Loucy (cell line): Measurements from ENCODE around the gene NR3C2.
"Not testable (repeated sequence)": the region's sequence is repeated elsewhere in the genome, so short reads cannot be mapped to it uniquely, and the experiment has no call there.

ENCODE experiments used
- H2AFZ ChIP-seq: fragments of 200-600 bp; sonication (generic); 2 replicates; pipeline ENCODE4 v1.6.0; 2016; ENCODE audit warnings: antibody characterized with exemption, mild to moderate bottlenecking, low read length, moderate library complexity
- H3F3A ChIP-seq: fragments of 200-600 bp; 2 replicates; pipeline ENCODE4 v1.6.0; 2016; ENCODE audit warnings: antibody characterized with exemption, low read depth, mild to moderate bottlenecking
- H3K27me3 ChIP-seq: fragments of 200-600 bp; sonication (generic); 2 replicates; pipeline ENCODE4 v1.6.1; 2014; ENCODE audit warnings: low read length, mild to moderate bottlenecking; ENCODE audit not compliant: insufficient read depth, poor library complexity, severe bottlenecking
- H3K36me3 ChIP-seq: fragments of 200-600 bp; sonication (generic); 2 replicates; pipeline ENCODE4 v1.6.1; 2016; ENCODE audit warnings: low read length; ENCODE audit not compliant: insufficient read depth
- H3K4me1 ChIP-seq: fragments of 200-600 bp; sonication (generic); 2 replicates; pipeline ENCODE4 v1.5.1; 2014; ENCODE audit warnings: low read length, mild to moderate bottlenecking; ENCODE audit not compliant: insufficient read depth, poor library complexity, severe bottlenecking
- H3K4me2 ChIP-seq: fragments of 200-600 bp; sonication (generic); 2 replicates; pipeline ENCODE4 v1.6.0; 2014; ENCODE audit warnings: antibody characterized with exemption, low read length, low read depth, mild to moderate bottlenecking; ENCODE audit not compliant: poor library complexity, severe bottlenecking
- H3K4me3 ChIP-seq: fragments of 200-600 bp; sonication (generic); 2 replicates; pipeline ENCODE4 v1.5.1; 2014; ENCODE audit warnings: low read length, mild to moderate bottlenecking, mixed read lengths; ENCODE audit not compliant: poor library complexity, severe bottlenecking
- H3K79me2 ChIP-seq: fragments of 200-600 bp; sonication (generic); 2 replicates; pipeline ENCODE4 v1.6.1; 2014; ENCODE audit warnings: low read length; ENCODE audit not compliant: insufficient read depth
- H3K9ac ChIP-seq: fragments of 200-600 bp; sonication (generic); 2 replicates; pipeline ENCODE4 v1.6.0; 2014; ENCODE audit warnings: mild to moderate bottlenecking, low read depth, low read length, moderate library complexity; ENCODE audit not compliant: poor library complexity, severe bottlenecking
- H3K9me2 ChIP-seq: fragments of 200-600 bp; sonication (generic); replicated peaks from 2 replicates; pipeline ENCODE4 v1.6.1; 2016; ENCODE audit warnings: low read depth, low read length, mixed read lengths
- H3K9me3 ChIP-seq: fragments of 200-600 bp; sonication (generic); 2 replicates; pipeline ENCODE4 v1.6.1; 2014; ENCODE audit warnings: mild to moderate bottlenecking, antibody characterized with exemption, low read length, low read depth; ENCODE audit not compliant: insufficient read depth
- H4K20me1 ChIP-seq: fragments of 200-600 bp; sonication (generic); 2 replicates; pipeline ENCODE4 v1.6.0; 2014; ENCODE audit warnings: antibody characterized with exemption, low read length, mild to moderate bottlenecking; ENCODE audit not compliant: insufficient read depth, poor library complexity, severe bottlenecking
- EZH2phosphoT487 ChIP-seq: fragments of 200-600 bp; IDR thresholded peaks from 2 replicates; pipeline ENCODE4 v1.6.1; 2018; ENCODE audit warnings: antibody characterized with exemption, mild to moderate bottlenecking, moderate library complexity, borderline replicate concordance
- TF ChIP-seq, protein P1 (sequence below): fragments of 200-600 bp; sonication (generic); conservative IDR thresholded peaks from 2 replicates; pipeline ENCODE4 v1.5.1; 2014; ENCODE audit warnings: mild to moderate bottlenecking, antibody characterized with exemption, low read length

Gene NR3C2

GRCh38 chr4:148089624-148090023, 352.6 kb downstream of the NR3C2 start:
- no peak for TF ChIP-seq EZH2phosphoT487
- TF ChIP-seq, protein P1, sequence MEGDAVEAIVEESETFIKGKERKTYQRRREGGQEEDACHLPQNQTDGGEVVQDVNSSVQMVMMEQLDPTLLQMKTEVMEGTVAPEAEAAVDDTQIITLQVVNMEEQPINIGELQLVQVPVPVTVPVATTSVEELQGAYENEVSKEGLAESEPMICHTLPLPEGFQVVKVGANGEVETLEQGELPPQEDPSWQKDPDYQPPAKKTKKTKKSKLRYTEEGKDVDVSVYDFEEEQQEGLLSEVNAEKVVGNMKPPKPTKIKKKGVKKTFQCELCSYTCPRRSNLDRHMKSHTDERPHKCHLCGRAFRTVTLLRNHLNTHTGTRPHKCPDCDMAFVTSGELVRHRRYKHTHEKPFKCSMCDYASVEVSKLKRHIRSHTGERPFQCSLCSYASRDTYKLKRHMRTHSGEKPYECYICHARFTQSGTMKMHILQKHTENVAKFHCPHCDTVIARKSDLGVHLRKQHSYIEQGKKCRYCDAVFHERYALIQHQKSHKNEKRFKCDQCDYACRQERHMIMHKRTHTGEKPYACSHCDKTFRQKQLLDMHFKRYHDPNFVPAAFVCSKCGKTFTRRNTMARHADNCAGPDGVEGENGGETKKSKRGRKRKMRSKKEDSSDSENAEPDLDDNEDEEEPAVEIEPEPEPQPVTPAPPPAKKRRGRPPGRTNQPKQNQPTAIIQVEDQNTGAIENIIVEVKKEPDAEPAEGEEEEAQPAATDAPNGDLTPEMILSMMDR = no peak
- no peaks in the 10 kb centered on the region for H3K9me3 ChIP-seq
- H3K9me2 ChIP-seq = no peaks in the 10 kb centered on the region
- no peak overlapping the region for H3K4me3 ChIP-seq
- no peaks in the 10 kb centered on the region for H3F3A ChIP-seq
- H3K9ac ChIP-seq = no peak overlapping the region
- no peak overlapping the region for H2AFZ ChIP-seq
- H4K20me1 ChIP-seq = no peaks in the 10 kb centered on the region
- no peaks in the 10 kb centered on the region for H3K79me2 ChIP-seq
- no peak overlapping the region for H3K4me2 ChIP-seq
- H3K4me1 ChIP-seq = no peaks in the 10 kb centered on the region
- H3K36me3 ChIP-seq = no peaks in the 10 kb centered on the region
- no peaks in the 10 kb centered on the region for H3K27me3 ChIP-seq

DNA sequence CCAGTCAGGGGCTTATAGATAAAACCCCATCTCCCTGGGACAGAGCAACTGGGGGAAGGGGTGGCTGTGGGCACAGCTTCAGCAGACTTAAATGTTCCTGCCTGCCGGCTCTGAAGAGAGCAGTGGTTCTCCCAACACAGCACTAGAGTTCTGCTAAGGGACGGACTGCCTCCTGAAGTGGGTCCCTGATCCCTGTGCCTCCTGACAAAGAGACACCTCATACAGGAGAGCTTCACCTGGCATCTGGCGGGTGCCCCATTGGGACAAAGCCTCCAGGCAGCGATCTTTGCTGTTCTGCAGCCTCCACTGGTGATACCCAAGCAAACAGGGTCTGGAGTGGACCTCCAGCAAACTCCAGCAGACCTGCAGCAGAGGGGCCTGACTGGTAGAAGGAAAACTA, 359.1 kb downstream of the NR3C2 start:
- H3F3A ChIP-seq, H3K4me1 ChIP-seq, H3K9ac ChIP-seq, H3K9me2 ChIP-seq, H3K36me3 ChIP-seq, H3K79me2 ChIP-seq, H3K9me3 ChIP-seq, H2AFZ ChIP-seq, H3K27me3 ChIP-seq, H4K20me1 ChIP-seq, H3K4me3 ChIP-seq, H3K4me2 ChIP-seq: not testable (repeated sequence)

DNA sequence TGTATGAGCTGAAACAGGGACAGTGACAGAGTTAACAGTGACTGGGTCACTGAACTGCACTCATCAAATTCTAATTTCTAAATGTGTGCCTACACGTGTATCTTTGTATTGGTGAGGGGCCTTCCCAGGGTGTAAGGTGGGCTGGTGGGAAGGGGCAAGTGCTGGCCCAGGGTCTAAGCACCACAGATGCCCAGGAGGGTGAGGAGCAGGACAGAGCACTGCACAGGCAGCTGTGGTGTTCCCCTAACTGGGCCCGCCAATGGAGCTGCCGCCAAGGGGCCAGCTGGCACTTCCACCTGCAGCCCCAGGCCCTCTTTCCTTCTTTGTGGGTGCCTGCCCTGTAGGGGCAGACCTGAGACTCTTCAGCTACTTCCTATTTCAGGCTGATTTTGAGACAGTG, 360.5 kb downstream of the NR3C2 start:
- Histone ChIP-seq H3K9ac (no peak overlapping the region), H3K79me2 (no peaks in the 10 kb centered on the region), H3K9me2 (no peaks in the 10 kb centered on the region), H3K4me1 (no peaks in the 10 kb centered on the region), H4K20me1 (no peaks in the 10 kb centered on the region), H3K4me3 (no peak overlapping the region), H3K9me3 (no peaks in the 10 kb centered on the region), H3F3A (no peaks in the 10 kb centered on the region), H3K36me3 (peaks cover 3% of the 10 kb centered on the region; the same call in 1 of the 2 replicates), H3K27me3 (no peaks in the 10 kb centered on the region), H2AFZ (no peak overlapping the region), H3K4me2 (no peak overlapping the region)
- TF ChIP-seq EZH2phosphoT487 = no peak
- TF ChIP-seq, protein P1 = no peak

DNA sequence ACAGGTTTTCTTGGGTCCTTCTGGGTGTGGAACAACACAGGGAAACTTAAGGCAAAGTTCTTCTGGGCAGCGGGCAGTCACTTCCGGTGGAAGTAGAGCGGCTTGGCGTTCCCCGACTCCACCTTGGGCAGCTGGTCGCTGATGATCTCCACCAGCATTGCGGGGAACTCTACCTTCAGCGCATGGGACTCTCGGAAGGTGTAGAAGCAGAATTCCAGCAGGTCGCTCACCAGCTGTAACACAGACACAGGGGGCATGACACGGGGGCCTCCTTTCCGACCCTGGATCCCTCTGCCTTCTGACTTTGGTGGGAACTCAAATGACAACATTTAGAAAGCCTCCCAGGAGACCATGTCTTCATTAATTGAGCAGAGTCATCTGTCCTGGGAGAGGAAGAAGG, 360.9 kb downstream of the NR3C2 start:
- Histone ChIP-seq H3K9ac (no peak overlapping the region), H3K4me2 (no peak overlapping the region), H4K20me1 (no peaks in the 10 kb centered on the region), H3K27me3 (no peaks in the 10 kb centered on the region), H3K79me2 (no peaks in the 10 kb centered on the region), H3K9me3 (no peaks in the 10 kb centered on the region), H2AFZ (no peak overlapping the region), H3F3A (no peaks in the 10 kb centered on the region), H3K36me3 (peaks cover 3% of the 10 kb centered on the region; the same call in 1 of the 2 replicates), H3K9me2 (no peaks in the 10 kb centered on the region), H3K4me3 (no peak overlapping the region), H3K4me1 (no peaks in the 10 kb centered on the region)
- TF ChIP-seq EZH2phosphoT487 = no peak
- TF ChIP-seq, protein P1 = no peak
